A549 (cell line): ENCODE data around the gene CXCL14. TPM values are rescaled to one million over a fixed set of nuclear protein-coding genes. Genes with fewer than 3 reads are reported as not detected.

Source experiments
- ATAC-seq, 2 experiments: fragments of 200-7000 bp in 1 of 2; fragments of >200 bp in 1 of 2; cut with Nextera tagmentation in 1 of 2; cut with Tn5 transposase in 1 of 2; 3 replicates each; pipeline versions ENCODE4 v1.8.0 to v1.9.1; 2018 to 2020; ENCODE audit warnings: mild to moderate bottlenecking in 1 of 2, moderate library complexity in 1 of 2
- CTCF ChIA-PET: fragments of 300-600 bp; sonication (Branson Sonifier 250); formaldehyde crosslinking; extraction: SDS; loops from one replicate; lab custom pipeline; 2021; ENCODE audit warnings: antibody characterized with exemption, inconsistent platforms; lab: Yijun Ruan, JAX
- POLR2A ChIA-PET: fragments of 350-600 bp; formaldehyde crosslinking; extraction: SDS; loops from one replicate; lab custom pipeline; 2021; ENCODE audit warnings: antibody characterized with exemption, inconsistent platforms; lab: Yijun Ruan, JAX
- DNase-seq, 2 experiments: peaks; one replicate each; pipeline versions ENCODE4 v3.0.0 to v3.0.0-alpha.2; 2011 to 2016; ENCODE audit warnings: low read depth in 1 of 2, low spot score in 1 of 2
- FAIRE-seq: peaks from 2 replicates; lab custom pipeline; 2011; peaks lifted over from hg19 to GRCh38; lab: Jason Lieb, UNC
- H3K27ac ChIP-seq, 2 experiments: fragments of >200 bp; sonication (Bioruptor Twin); formaldehyde crosslinking; 3 replicates each; pipeline ENCODE4 v1.5.1; 2016 to 2017
- H3K4me1 ChIP-seq: fragments of >200 bp; sonication (Bioruptor Twin); formaldehyde crosslinking; 3 replicates; pipeline ENCODE4 v1.6.1; 2016
- H3K4me2 ChIP-seq: fragments of >200 bp; sonication (Bioruptor Twin); formaldehyde crosslinking; 3 replicates; pipeline ENCODE4 v1.6.1; 2016
- H3K4me3 ChIP-seq: fragments of >200 bp; sonication (Bioruptor Twin); formaldehyde crosslinking; 3 replicates; pipeline ENCODE4 v1.5.1; 2016
- H3K9me3 ChIP-seq: fragments of >200 bp; sonication (Bioruptor Twin); formaldehyde crosslinking; 3 replicates; pipeline ENCODE4 v1.6.1; 2016
- BHLHE40 ChIP-seq: IDR thresholded peaks from 2 replicates; pipeline ENCODE4 v1.6.1; 2012; ENCODE audit warnings: low read depth, low read length, inconsistent platforms
- EHF ChIP-seq: fragments of 250-450 bp; sonication (Bioruptor Pico); IDR thresholded peaks from 2 replicates; pipeline ENCODE4 v1.5.0; 2020; ENCODE audit warnings: mild to moderate bottlenecking
- EHMT2 ChIP-seq: fragments of 200-600 bp; sonication (generic); IDR thresholded peaks from 2 replicates; pipeline ENCODE4 v1.6.1; 2016; ENCODE audit warnings: antibody characterized with exemption, low read depth, mild to moderate bottlenecking, moderate library complexity
- ESRRA ChIP-seq: fragments of 150-350 bp; IDR thresholded peaks from 2 replicates; pipeline ENCODE4 v1.6.1; 2014; ENCODE audit warnings: mild to moderate bottlenecking, low read length, borderline replicate concordance
- GATA3 ChIP-seq: IDR thresholded peaks from 2 replicates; pipeline ENCODE4 v1.6.1; 2012; ENCODE audit warnings: borderline replicate concordance
- HEYL ChIP-seq: fragments of 250-450 bp; sonication (Bioruptor Pico); IDR thresholded peaks from 2 replicates; pipeline ENCODE4 v1.8.0; 2021; ENCODE audit warnings: mild to moderate bottlenecking, moderate library complexity
- JUN ChIP-seq, 2 experiments: fragments of >200 bp; sonication (Bioruptor Twin); formaldehyde crosslinking; IDR thresholded peaks; 2 replicates in 1 of 2; 3 replicates in 1 of 2; pipeline ENCODE4 v1.6.1; 2016 to 2017
- NFE2L2 ChIP-seq: fragments of 150-350 bp; conservative IDR thresholded peaks from 2 replicates; pipeline ENCODE4 v1.6.1; 2014; ENCODE audit warnings: low read length
- RARB ChIP-seq: fragments of 250-450 bp; sonication (Bioruptor Pico); IDR thresholded peaks from 2 replicates; pipeline ENCODE4 v1.8.0; 2021; ENCODE audit warnings: mild to moderate bottlenecking, moderate library complexity
- RFX5 ChIP-seq: fragments of 450-650 bp; IDR thresholded peaks from 2 replicates; pipeline ENCODE4 v1.7.1; 2014; ENCODE audit warnings: antibody characterized with exemption, mild to moderate bottlenecking, moderate library complexity
- RNF2 ChIP-seq: fragments of 200-600 bp; sonication (generic); IDR thresholded peaks from 2 replicates; pipeline ENCODE4 v1.6.1; 2016; ENCODE audit warnings: low read depth, mild to moderate bottlenecking, antibody characterized with exemption, moderate library complexity, borderline replicate concordance
- ZNF302 ChIP-seq: fragments of 250-450 bp; sonication (Bioruptor Pico); IDR thresholded peaks from 2 replicates; pipeline ENCODE4 v1.9.0; 2021; ENCODE audit warnings: inconsistent platforms, mild to moderate bottlenecking, moderate library complexity
- WGBS: methylation state at CpG from one replicate; pipeline ENCODE4 v1.1.6; 2017; ENCODE audit errors: missing lambda C conversion rate; 5-methylcytosine and 5-hydroxymethylcytosine counted together
- polyA plus RNA-seq, 4 experiments: library from polyadenylated mRNA; depleted of rRNA in 3 of 4; stranded (reverse); fragments of >200 nt; fragmentation: RNase III in 1 of 4; extraction: RNeasy Plus Mini Kit Qiagen cat#74134 plus additional on column Dnase treatment in 1 of 4; gene quantifications; 2 replicates in 3 of 4; 3 replicates in 1 of 4; pipeline ENCODE4 v1.2.3, GENCODE V29; 2011 to 2017
- TF ChIP-seq, protein P1 (sequence below): fragments of 150-350 bp; IDR thresholded peaks from 2 replicates; pipeline ENCODE4 v1.6.1; 2014; ENCODE audit warnings: low read depth, mild to moderate bottlenecking, low read length
- TF ChIP-seq, protein P2 (sequence below): fragments of >200 bp; sonication (Bioruptor Twin); formaldehyde crosslinking; IDR thresholded peaks from 3 replicates; pipeline ENCODE4 v1.6.1; 2016
- TF ChIP-seq, protein P3 (sequence below): IDR thresholded peaks from 2 replicates; pipeline ENCODE4 v1.6.1; 2012; ENCODE audit warnings: low read depth, borderline replicate concordance
- TF ChIP-seq, protein P4 (sequence below): fragments of 450-650 bp; IDR thresholded peaks from 2 replicates; pipeline ENCODE4 v1.6.1; 2014; ENCODE audit warnings: antibody characterized with exemption
- TF ChIP-seq, protein P5 (sequence below): fragments of 250-450 bp; sonication (Bioruptor Pico); IDR thresholded peaks from 2 replicates; pipeline ENCODE4 v1.5.0; 2021; ENCODE audit warnings: mild to moderate bottlenecking, moderate library complexity, borderline replicate concordance
- TF ChIP-seq, protein P6 (sequence below): fragments of >200 bp; sonication (Bioruptor Twin); formaldehyde crosslinking; IDR thresholded peaks from 3 replicates; pipeline ENCODE4 v1.5.1; 2016
- TF ChIP-seq, protein P7 (sequence below): IDR thresholded peaks from 2 replicates; pipeline ENCODE4 v1.6.1; 2012

The CXCL14 gene
- polyA plus RNA-seq, 2 of the 4 experiments (the other 2 are of a cell fraction) = 0.12 TPM; not detected in 1

DNA sequence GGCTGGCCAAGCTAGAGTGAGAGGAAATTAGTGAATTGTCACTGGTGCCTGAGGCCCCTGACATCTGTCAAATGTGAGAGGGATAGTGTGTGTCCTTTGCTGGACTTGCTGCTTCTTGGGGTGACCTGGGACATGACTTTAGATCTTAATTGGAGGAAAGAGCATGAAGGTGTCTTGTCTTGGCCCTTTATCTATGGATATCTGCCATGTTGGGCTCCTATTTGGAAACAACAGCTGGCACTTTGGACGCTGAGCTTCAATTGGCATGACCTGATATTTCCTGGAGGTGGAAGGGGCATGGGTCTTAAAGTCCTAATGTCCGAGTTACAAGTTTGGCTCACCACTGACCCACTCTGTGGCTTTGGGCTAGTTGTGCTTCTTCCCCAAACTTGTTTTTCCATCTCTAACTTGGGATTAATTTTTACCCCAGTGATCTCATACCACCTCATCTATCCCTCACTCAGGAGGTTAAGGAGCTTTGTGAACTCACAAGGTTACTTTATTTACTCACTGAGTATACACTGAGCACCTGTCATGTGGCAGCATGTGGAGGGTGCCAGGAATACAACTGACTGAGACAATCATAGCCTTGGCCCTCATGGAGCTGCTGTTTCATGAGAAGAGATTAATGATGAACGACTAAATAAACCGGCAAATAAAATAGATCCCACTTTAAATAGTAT lies 30.1 kb upstream of the CXCL14 start (continued):
- no peak for TF ChIP-seq ESRRA
- TF ChIP-seq GATA3 = no peak
- TF ChIP-seq, all 56 proteins: peak for 0

DNA sequence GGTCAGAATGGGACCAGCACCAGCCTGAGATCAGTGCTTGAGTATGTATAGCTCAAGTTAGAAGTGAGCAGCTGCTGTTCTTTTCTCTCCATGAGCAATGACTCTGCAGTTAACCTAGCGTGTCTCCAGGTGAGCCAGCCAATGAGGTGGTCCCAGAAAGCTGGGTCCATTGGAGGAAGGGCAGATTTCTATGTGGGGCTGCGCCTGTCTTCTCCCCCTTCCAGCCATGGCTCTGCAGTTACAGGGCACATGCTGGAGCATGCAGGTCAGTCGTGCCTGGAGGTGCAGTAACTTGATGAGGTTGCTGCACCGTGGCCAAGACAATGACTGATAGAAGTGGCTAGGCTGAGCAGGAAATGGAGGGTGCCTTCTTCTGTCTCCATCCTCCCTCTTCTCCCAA lies 29.6 kb upstream of the CXCL14 start:
- POLR2A ChIA-PET = no interaction called here

More for the DNA sequence above, 29.6 kb upstream of the CXCL14 start:
- no peaks in the 10 kb centered on the region for H3K9me3 ChIP-seq
- CTCF ChIA-PET = interaction anchor here (1.4 kb wide), 1 partner anchor 39 kb away, joined by 3 read pairs; no protein-coding TSS in a partner anchor
- TF ChIP-seq, protein P1, sequence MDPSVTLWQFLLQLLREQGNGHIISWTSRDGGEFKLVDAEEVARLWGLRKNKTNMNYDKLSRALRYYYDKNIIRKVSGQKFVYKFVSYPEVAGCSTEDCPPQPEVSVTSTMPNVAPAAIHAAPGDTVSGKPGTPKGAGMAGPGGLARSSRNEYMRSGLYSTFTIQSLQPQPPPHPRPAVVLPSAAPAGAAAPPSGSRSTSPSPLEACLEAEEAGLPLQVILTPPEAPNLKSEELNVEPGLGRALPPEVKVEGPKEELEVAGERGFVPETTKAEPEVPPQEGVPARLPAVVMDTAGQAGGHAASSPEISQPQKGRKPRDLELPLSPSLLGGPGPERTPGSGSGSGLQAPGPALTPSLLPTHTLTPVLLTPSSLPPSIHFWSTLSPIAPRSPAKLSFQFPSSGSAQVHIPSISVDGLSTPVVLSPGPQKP = no peak
- no peak for TF ChIP-seq ESRRA
- TF ChIP-seq, protein P2, sequence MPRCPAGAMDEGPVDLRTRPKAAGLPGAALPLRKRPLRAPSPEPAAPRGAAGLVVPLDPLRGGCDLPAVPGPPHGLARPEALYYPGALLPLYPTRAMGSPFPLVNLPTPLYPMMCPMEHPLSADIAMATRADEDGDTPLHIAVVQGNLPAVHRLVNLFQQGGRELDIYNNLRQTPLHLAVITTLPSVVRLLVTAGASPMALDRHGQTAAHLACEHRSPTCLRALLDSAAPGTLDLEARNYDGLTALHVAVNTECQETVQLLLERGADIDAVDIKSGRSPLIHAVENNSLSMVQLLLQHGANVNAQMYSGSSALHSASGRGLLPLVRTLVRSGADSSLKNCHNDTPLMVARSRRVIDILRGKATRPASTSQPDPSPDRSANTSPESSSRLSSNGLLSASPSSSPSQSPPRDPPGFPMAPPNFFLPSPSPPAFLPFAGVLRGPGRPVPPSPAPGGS = no peak
- TF ChIP-seq NFE2L2 = no peak
- no peak for TF ChIP-seq BHLHE40
- TF ChIP-seq, protein P3, sequence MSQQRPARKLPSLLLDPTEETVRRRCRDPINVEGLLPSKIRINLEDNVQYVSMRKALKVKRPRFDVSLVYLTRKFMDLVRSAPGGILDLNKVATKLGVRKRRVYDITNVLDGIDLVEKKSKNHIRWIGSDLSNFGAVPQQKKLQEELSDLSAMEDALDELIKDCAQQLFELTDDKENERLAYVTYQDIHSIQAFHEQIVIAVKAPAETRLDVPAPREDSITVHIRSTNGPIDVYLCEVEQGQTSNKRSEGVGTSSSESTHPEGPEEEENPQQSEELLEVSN = no peak
- no peak for TF ChIP-seq RFX5
- TF ChIP-seq HEYL = no peak
- no peak for TF ChIP-seq JUN (IDR thresholded peaks at IDR 0.05)
- TF ChIP-seq EHF (CRISPR knock-in tag) = no peak
- no peak for TF ChIP-seq EHMT2
- TF ChIP-seq, protein P4, sequence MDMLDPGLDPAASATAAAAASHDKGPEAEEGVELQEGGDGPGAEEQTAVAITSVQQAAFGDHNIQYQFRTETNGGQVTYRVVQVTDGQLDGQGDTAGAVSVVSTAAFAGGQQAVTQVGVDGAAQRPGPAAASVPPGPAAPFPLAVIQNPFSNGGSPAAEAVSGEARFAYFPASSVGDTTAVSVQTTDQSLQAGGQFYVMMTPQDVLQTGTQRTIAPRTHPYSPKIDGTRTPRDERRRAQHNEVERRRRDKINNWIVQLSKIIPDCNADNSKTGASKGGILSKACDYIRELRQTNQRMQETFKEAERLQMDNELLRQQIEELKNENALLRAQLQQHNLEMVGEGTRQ = no peak
- TF ChIP-seq, protein P5, sequence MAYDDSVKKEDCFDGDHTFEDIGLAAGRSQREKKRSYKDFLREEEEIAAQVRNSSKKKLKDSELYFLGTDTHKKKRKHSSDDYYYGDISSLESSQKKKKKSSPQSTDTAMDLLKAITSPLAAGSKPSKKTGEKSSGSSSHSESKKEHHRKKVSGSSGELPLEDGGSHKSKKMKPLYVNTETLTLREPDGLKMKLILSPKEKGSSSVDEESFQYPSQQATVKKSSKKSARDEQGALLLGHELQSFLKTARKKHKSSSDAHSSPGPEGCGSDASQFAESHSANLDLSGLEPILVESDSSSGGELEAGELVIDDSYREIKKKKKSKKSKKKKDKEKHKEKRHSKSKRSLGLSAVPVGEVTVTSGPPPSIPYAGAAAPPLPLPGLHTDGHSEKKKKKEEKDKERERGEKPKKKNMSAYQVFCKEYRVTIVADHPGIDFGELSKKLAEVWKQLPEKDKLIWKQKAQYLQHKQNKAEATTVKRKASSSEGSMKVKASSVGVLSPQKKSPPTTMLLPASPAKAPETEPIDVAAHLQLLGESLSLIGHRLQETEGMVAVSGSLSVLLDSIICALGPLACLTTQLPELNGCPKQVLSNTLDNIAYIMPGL (CRISPR knock-in tag) = no peak
- TF ChIP-seq, protein P6, sequence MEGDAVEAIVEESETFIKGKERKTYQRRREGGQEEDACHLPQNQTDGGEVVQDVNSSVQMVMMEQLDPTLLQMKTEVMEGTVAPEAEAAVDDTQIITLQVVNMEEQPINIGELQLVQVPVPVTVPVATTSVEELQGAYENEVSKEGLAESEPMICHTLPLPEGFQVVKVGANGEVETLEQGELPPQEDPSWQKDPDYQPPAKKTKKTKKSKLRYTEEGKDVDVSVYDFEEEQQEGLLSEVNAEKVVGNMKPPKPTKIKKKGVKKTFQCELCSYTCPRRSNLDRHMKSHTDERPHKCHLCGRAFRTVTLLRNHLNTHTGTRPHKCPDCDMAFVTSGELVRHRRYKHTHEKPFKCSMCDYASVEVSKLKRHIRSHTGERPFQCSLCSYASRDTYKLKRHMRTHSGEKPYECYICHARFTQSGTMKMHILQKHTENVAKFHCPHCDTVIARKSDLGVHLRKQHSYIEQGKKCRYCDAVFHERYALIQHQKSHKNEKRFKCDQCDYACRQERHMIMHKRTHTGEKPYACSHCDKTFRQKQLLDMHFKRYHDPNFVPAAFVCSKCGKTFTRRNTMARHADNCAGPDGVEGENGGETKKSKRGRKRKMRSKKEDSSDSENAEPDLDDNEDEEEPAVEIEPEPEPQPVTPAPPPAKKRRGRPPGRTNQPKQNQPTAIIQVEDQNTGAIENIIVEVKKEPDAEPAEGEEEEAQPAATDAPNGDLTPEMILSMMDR = no peak
- no peak for TF ChIP-seq RARB
- no peak for TF ChIP-seq ZNF302
- no peak for TF ChIP-seq RNF2
- TF ChIP-seq, protein P7, sequence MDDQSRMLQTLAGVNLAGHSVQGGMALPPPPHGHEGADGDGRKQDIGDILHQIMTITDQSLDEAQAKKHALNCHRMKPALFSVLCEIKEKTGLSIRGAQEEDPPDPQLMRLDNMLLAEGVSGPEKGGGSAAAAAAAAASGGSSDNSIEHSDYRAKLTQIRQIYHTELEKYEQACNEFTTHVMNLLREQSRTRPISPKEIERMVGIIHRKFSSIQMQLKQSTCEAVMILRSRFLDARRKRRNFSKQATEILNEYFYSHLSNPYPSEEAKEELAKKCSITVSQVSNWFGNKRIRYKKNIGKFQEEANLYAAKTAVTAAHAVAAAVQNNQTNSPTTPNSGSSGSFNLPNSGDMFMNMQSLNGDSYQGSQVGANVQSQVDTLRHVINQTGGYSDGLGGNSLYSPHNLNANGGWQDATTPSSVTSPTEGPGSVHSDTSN = no peak
- TF ChIP-seq, all 56 proteins: peak for 0
- ATAC-seq (no peak), DNase-seq (no peak), FAIRE-seq (no peak)
- WGBS = 0% methylated on average over 4 of the region's 4 CpGs
- H3K4me1 ChIP-seq = no peaks in the 10 kb centered on the region
- H3K4me2 ChIP-seq = no peak overlapping the region
- H3K4me3 ChIP-seq = no peak overlapping the region
- H3K27ac ChIP-seq = no peak overlapping the region
